ENCODE results near the gene DPP4.

DNA sequence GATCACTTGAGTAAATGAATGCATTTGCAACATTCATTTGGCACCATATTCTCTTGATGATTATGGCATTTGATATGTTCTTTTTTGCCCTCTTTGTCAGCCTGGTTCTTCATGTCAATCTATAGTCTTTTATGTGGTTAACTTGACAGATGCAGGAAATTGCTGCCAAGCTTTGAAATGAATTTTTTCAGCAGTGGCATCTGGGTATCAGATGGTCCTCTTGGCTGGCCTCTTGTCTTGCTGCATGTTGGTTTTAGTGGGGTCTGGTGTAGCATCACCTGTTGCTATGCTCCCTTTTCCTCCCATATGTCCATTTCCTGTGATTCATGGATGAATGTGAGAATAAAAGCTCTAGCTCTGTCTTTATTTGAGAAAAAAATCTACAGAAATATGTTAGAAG is 119.9 kb downstream of the DPP4 start:
- TF ChIP-seq, protein P1, sequence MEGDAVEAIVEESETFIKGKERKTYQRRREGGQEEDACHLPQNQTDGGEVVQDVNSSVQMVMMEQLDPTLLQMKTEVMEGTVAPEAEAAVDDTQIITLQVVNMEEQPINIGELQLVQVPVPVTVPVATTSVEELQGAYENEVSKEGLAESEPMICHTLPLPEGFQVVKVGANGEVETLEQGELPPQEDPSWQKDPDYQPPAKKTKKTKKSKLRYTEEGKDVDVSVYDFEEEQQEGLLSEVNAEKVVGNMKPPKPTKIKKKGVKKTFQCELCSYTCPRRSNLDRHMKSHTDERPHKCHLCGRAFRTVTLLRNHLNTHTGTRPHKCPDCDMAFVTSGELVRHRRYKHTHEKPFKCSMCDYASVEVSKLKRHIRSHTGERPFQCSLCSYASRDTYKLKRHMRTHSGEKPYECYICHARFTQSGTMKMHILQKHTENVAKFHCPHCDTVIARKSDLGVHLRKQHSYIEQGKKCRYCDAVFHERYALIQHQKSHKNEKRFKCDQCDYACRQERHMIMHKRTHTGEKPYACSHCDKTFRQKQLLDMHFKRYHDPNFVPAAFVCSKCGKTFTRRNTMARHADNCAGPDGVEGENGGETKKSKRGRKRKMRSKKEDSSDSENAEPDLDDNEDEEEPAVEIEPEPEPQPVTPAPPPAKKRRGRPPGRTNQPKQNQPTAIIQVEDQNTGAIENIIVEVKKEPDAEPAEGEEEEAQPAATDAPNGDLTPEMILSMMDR (conservative IDR thresholded peaks at IDR 0.05; ENCODE audit: low read length) = no peak
- TF ChIP-seq EZH2phosphoT487 (IDR thresholded peaks at IDR 0.05; ENCODE audit: borderline replicate concordance, low read depth, low read length) = no peak

Measured in OCI-LY7 (cell line).